Measurements from ENCODE around the gene PTGES3. TPM values are rescaled to one million over a fixed set of nuclear protein-coding genes. Genes with fewer than 3 reads are reported as not detected.

The PTGES3 gene
- total and polyA plus RNA-seq, 10 of the 15 experiments (the other 5 are each of a cell fraction or from before 2014, with no cell fraction given), result 117 to 520 (median 175) TPM

- Histone ChIP-seq H3K4me3 (no peak overlapping the region), H3K4me1 (ENCODE audit: control insufficient read depth, insufficient read depth, low read length) (no peaks in the 10 kb centered on the region), H3K36me3 (ENCODE audit: control insufficient read depth in 2 of 2, insufficient read depth in 2 of 2, low read length in 1 of 2) (peaks cover 12 to 46% of the 10 kb centered on the region in 2 experiments), H3K9ac (ENCODE audit: control insufficient read depth, insufficient read depth, low read length) (no peak overlapping the region), H3K4me2 (ENCODE audit: control insufficient read depth, insufficient read depth) (no peak overlapping the region), H4K20me1 (ENCODE audit: control insufficient read depth, insufficient read depth) (no peaks in the 10 kb centered on the region), H3K27me3 (replicated peaks in 1 of 2; ENCODE audit: control insufficient read depth in 2 of 2, insufficient read depth in 2 of 2, low read length in 1 of 2) (no peaks in the 10 kb centered on the region), H2AFZ (ENCODE audit: control insufficient read depth, low read depth, low read length) (no peak overlapping the region), H3K79me2 (ENCODE audit: control insufficient read depth, insufficient read depth, low read length) (peaks cover 46% of the 10 kb centered on the region), H3K9me3 (replicated peaks; ENCODE audit: control insufficient read depth, insufficient read depth, low read length) (no peaks in the 10 kb centered on the region), H3K27ac (ENCODE audit: control insufficient read depth, insufficient read depth) (no peak overlapping the region)
- in situ Hi-C loops (cut with MboI) (no loop called here), intact Hi-C loops (cut with micrococcal nuclease; ENCODE audit: unreplicated experiment) (no loop called here)
- CTCF ChIA-PET, result interaction anchor here (1.3 kb wide), 1 partner anchor 11 kb away, joined by 3 read pairs; no protein-coding TSS in a partner anchor
- 96% methylated on average over 4 of the region's 4 CpGs for WGBS (ENCODE audit: insufficient coverage, insufficient replicate concordance, low lambda C conversion rate, missing lambda C conversion rate)
- ATAC-seq, result no peak
- RAD21 ChIA-PET (ENCODE audit: unreplicated experiment), result no interaction called here
- SMC1A ChIA-PET (ENCODE audit: uncharacterized antibody, unreplicated experiment), result interaction anchor here (1.2 to 3.0 kb wide), 6 partner anchors 9 to 45 kb away, joined by 3 to 15 read pairs (median 4); no protein-coding TSS in a partner anchor
- FAIRE-seq, result no peak
- POLR2A ChIA-PET, result interaction anchor here (1.2 to 2.4 kb wide), 5 partner anchors 9 to 52 kb away, joined by 3 to 8 read pairs (median 4); no protein-coding TSS in a partner anchor
- no TSS peak for BruUV-seq (replicated peaks)
- no peak for DNase-seq (ENCODE audit: low read depth, low spot score)
- TF ChIP-seq RFX5 (IDR thresholded peaks at IDR 0.05; ENCODE audit: low read depth, low read length) (no peak), SIN3A (IDR thresholded peaks at IDR 0.05; ENCODE audit: low read depth, low read length) (no peak), BACH1 (IDR thresholded peaks at IDR 0.05; ENCODE audit: borderline replicate concordance) (no peak), USF1 (IDR thresholded peaks at IDR 0.05; ENCODE audit: borderline replicate concordance, extremely low read length, insufficient read depth, low read depth, low read length) (no peak), EED (IDR thresholded peaks at IDR 0.05; ENCODE audit: low read depth) (no peak), ETV6 (conservative IDR thresholded peaks at IDR 0.05 in 1 of 2, IDR thresholded peaks at IDR 0.05 in 1 of 2; ENCODE audit: borderline replicate concordance in 1 of 2, low read depth in 1 of 2) (no peak), NR2C2 (IDR thresholded peaks at IDR 0.05; ENCODE audit: borderline replicate concordance, control insufficient read depth, insufficient read length, low read depth) (no peak), CREM (IDR thresholded peaks at IDR 0.05; ENCODE audit: low read depth) (no peak), SP1 (IDR thresholded peaks at IDR 0.05; ENCODE audit: low read depth, low read length) (no peak), NKRF (conservative IDR thresholded peaks at IDR 0.05) (no peak), ELK1 (IDR thresholded peaks at IDR 0.05; ENCODE audit: low read depth, low read length) (no peak), ATF2 (IDR thresholded peaks at IDR 0.05; ENCODE audit: low read length) (no peak), HDGF (IDR thresholded peaks at IDR 0.05) (no peak), ZBTB40 (IDR thresholded peaks at IDR 0.05; ENCODE audit: borderline replicate concordance) (no peak)
Measured at GRCh38 chr12:56670836-56671235, 17.2 kb downstream of the PTGES3 start.
